IMR-90 (cell line): ENCODE measurements around the gene SH2D6. TPM values are rescaled to one million over a fixed set of nuclear protein-coding genes. Genes with fewer than 3 reads are reported as not detected.

Experiments
- ATAC-seq: fragments of 200-7000 bp; cut with Tn5 transposase; 2 replicates; pipeline ENCODE4 v1.9.1; 2020; ENCODE audit warnings: low read depth, mild to moderate bottlenecking, moderate library complexity
- BruUV-seq: library from RNA; stranded (reverse); fragments of 400-500 nt; replicated peaks from 2 replicates; lab custom pipeline; 2021; lab: Mats Ljungman, UMichigan
- CTCF ChIA-PET: fragments of 300-600 bp; formaldehyde crosslinking; extraction: SDS; loops from one replicate; lab custom pipeline; 2021; ENCODE audit warnings: antibody characterized with exemption; lab: Yijun Ruan, JAX
- POLR2A ChIA-PET: fragments of 300-600 bp; sonication (Branson Sonifier 250); formaldehyde crosslinking; loops from one replicate; lab custom pipeline; 2022; ENCODE audit warnings: antibody characterized with exemption; ENCODE audit not compliant: unreplicated experiment; lab: Charles Lee
- DNase-seq: peaks from one replicate; pipeline ENCODE4 v3.0.0; 2013
- H2AFZ ChIP-seq: replicated peaks from 2 replicates; pipeline ENCODE3; 2013; ENCODE audit warnings: low read length, mild to moderate bottlenecking; ENCODE audit not compliant: poor library complexity
- H2AK5ac ChIP-seq: 2 replicates; pipeline ENCODE4 v1.6.1; 2013; ENCODE audit warnings: low read depth, low read length, inconsistent platforms
- H2AK9ac ChIP-seq: replicated peaks from 2 replicates; pipeline ENCODE3; 2013; ENCODE audit warnings: mild to moderate bottlenecking, low read depth, low read length, moderate library complexity; ENCODE audit not compliant: poor library complexity
- H2BK120ac ChIP-seq: 2 replicates; pipeline ENCODE4 v1.6.1; 2013; ENCODE audit warnings: low read depth, low read length, inconsistent platforms
- H2BK15ac ChIP-seq: 3 replicates; pipeline ENCODE4 v1.6.1; 2013; ENCODE audit warnings: low read depth, low read length, inconsistent platforms
- H2BK20ac ChIP-seq: 2 replicates; pipeline ENCODE4 v1.6.1; 2013; ENCODE audit warnings: low read depth, mild to moderate bottlenecking, inconsistent platforms, low read length, moderate library complexity
- H2BK5ac ChIP-seq: 2 replicates; pipeline ENCODE4 v1.6.1; 2013; ENCODE audit warnings: mild to moderate bottlenecking, low read depth, low read length, inconsistent platforms; ENCODE audit not compliant: poor library complexity, severe bottlenecking
- H3K14ac ChIP-seq: replicated peaks from 2 replicates; pipeline ENCODE4 v1.6.1; 2013; ENCODE audit warnings: low read depth, low read length, inconsistent platforms
- H3K18ac ChIP-seq: 2 replicates; pipeline ENCODE4 v1.6.1; 2013; ENCODE audit warnings: low read depth, low read length, control low read depth
- H3K23ac ChIP-seq: 2 replicates; pipeline ENCODE4 v1.6.1; 2013; ENCODE audit warnings: low read depth, low read length, inconsistent platforms
- H3K27ac ChIP-seq: 2 replicates; pipeline ENCODE4 v1.5.1; 2013; ENCODE audit warnings: mild to moderate bottlenecking, control low read depth, low read length; ENCODE audit not compliant: insufficient read depth
- H3K27me3 ChIP-seq: 2 replicates; pipeline ENCODE4 v1.6.1; 2013; ENCODE audit warnings: low read length; ENCODE audit not compliant: control insufficient read depth, insufficient read depth
- H3K36me3 ChIP-seq: 2 replicates; pipeline ENCODE4 v1.6.1; 2013; ENCODE audit warnings: low read length, mixed read lengths; ENCODE audit not compliant: control insufficient read depth, insufficient read depth
- H3K4ac ChIP-seq: 2 replicates; pipeline ENCODE4 v1.6.1; 2013; ENCODE audit warnings: low read depth, low read length, inconsistent platforms
- H3K4me1 ChIP-seq: 2 replicates; pipeline ENCODE4 v1.6.1; 2013; ENCODE audit warnings: low read length, mixed read lengths; ENCODE audit not compliant: control insufficient read depth, insufficient read depth
- H3K4me2 ChIP-seq: 2 replicates; pipeline ENCODE4 v1.6.1; 2013; ENCODE audit warnings: low read depth, mild to moderate bottlenecking, control low read depth, low read length, moderate library complexity
- H3K4me3 ChIP-seq: 2 replicates; pipeline ENCODE4 v1.5.1; 2013; ENCODE audit warnings: low read depth, mild to moderate bottlenecking, control low read depth, low read length, moderate library complexity; ENCODE audit not compliant: insufficient read depth
- H3K56ac ChIP-seq: 2 replicates; pipeline ENCODE4 v1.6.1; 2013; ENCODE audit warnings: low read length, inconsistent platforms; ENCODE audit not compliant: insufficient read depth; ENCODE audit errors: extremely low read depth
- H3K79me1 ChIP-seq, 2 experiments: 2 replicates each; pipeline ENCODE4 v1.6.1; 2013; ENCODE audit warnings: low read length in 2 of 2, inconsistent platforms in 1 of 2, low read depth in 1 of 2
- H3K9ac ChIP-seq: 2 replicates; pipeline ENCODE4 v1.6.1; 2013; ENCODE audit warnings: low read depth, low read length, control low read depth
- H3K9me1 ChIP-seq: 2 replicates; pipeline ENCODE4 v1.6.1; 2013; ENCODE audit warnings: low read length, inconsistent platforms; ENCODE audit not compliant: insufficient read depth
- H3K9me3 ChIP-seq: 2 replicates; pipeline ENCODE4 v1.6.1; 2013; ENCODE audit warnings: low read length; ENCODE audit not compliant: control insufficient read depth, insufficient read depth
- H4K20me1 ChIP-seq: 2 replicates; pipeline ENCODE4 v1.6.1; 2013; ENCODE audit warnings: low read length, inconsistent platforms; ENCODE audit not compliant: insufficient read depth
- H4K5ac ChIP-seq: 2 replicates; pipeline ENCODE4 v1.6.1; 2013; ENCODE audit warnings: mild to moderate bottlenecking, low read depth, low read length, control low read depth
- H4K8ac ChIP-seq, 2 experiments: 2 replicates each; pipeline ENCODE4 v1.6.1; 2013; ENCODE audit warnings: low read depth in 2 of 2, low read length in 2 of 2, control low read depth in 1 of 2, inconsistent platforms in 1 of 2
- H4K91ac ChIP-seq: 2 replicates; pipeline ENCODE4 v1.6.1; 2013; ENCODE audit warnings: low read depth, low read length, inconsistent platforms; ENCODE audit not compliant: insufficient read depth
- NFE2L2 ChIP-seq: fragments of 150-350 bp; IDR thresholded peaks from 2 replicates; pipeline ENCODE4 v1.6.1; 2016; ENCODE audit warnings: low read depth, mild to moderate bottlenecking, low read length
- RAD21 ChIP-seq: IDR thresholded peaks from 2 replicates; pipeline ENCODE4 v1.6.1; 2012; ENCODE audit warnings: low read length, improper control_type of control experiment
- RCOR1 ChIP-seq: IDR thresholded peaks from 2 replicates; pipeline ENCODE4 v1.6.1; 2012; ENCODE audit warnings: mild to moderate bottlenecking, low read length, improper control_type of control experiment; ENCODE audit not compliant: insufficient replicate concordance
- WGBS, 2 experiments: methylation state at CpG; one replicate each; pipeline versions ENCODE4 v1.1.5 to v1.1.7; 2013; ENCODE audit warnings: missing lambda C conversion rate in 2 of 2; ENCODE audit not compliant: insufficient read length in 1 of 2; ENCODE audit errors: extremely low coverage in 2 of 2; 5-methylcytosine and 5-hydroxymethylcytosine counted together
- dilution Hi-C: fragments of 300-500 bp; cut with HindIII; formaldehyde crosslinking; loops from one replicate; pipeline ENCODE4 v1.14.3; 2018; ENCODE audit warnings: low sequenced_read_pairs; ENCODE audit not compliant: unreplicated experiment
- in situ Hi-C: fragments of 300-500 bp; cut with MboI; formaldehyde crosslinking; loops from 3 replicates; pipeline ENCODE4 v1.14.3; 2019; ENCODE audit warnings: low sequenced_read_pairs, inconsistent platforms, mixed read lengths
- intact Hi-C: fragments of 100-400 bp; cut with micrococcal nuclease; formaldehyde crosslinking; loops from 2 replicates; pipeline ENCODE4 v1.10.0; 2022
- polyA plus RNA-seq, 3 experiments: library from polyadenylated mRNA; depleted of rRNA; stranded (reverse); fragments of >200 nt; gene quantifications; 2 replicates each; pipeline ENCODE4 v1.2.3, GENCODE V29; 2012; ENCODE audit warnings: low replicate concordance in 1 of 3
- total RNA-seq: library from RNA; depleted of rRNA; stranded (reverse); fragments of >200 nt; gene quantifications from 2 replicates; pipeline ENCODE4 v1.2.3, GENCODE V29; 2012

Gene SH2D6
- total and polyA plus RNA-seq, 2 of the 4 experiments (the other 2 are of a cell fraction) = 0.32 to 0.36 TPM

- no peak overlapping the region for H3K4me3 ChIP-seq
- no peak overlapping the region for H3K27ac ChIP-seq
- no peak overlapping the region for H3K18ac ChIP-seq
- peaks cover 5% of the 10 kb centered on the region for H3K36me3 ChIP-seq
- no peaks in the 10 kb centered on the region for H3K27me3 ChIP-seq
- H2BK120ac ChIP-seq = no peak overlapping the region
- H3K23ac ChIP-seq = no peak overlapping the region
- no peak overlapping the region for H3K9ac ChIP-seq
- H3K4ac ChIP-seq = no peak overlapping the region
- H3K9me3 ChIP-seq = no peaks in the 10 kb centered on the region
- H3K9me1 ChIP-seq = no peaks in the 10 kb centered on the region; the same call in 1 of the 2 replicates
- H2BK5ac ChIP-seq = no peak overlapping the region
- 79% methylated on average over 5 of the region's 15 CpGs; no CpG with 5 or more reads in 1 of the 2 experiments for WGBS, 2 experiments
- H2BK20ac ChIP-seq = no peak overlapping the region
- H3K4me2 ChIP-seq = no peak overlapping the region
- no peak overlapping the region for H4K8ac ChIP-seq
- H4K20me1 ChIP-seq = no peaks in the 10 kb centered on the region
- H3K56ac ChIP-seq = no peak overlapping the region
- ATAC-seq = peak; percentile 30
- intact Hi-C loops = no loop called here
- 0 out of 2 replicates have a peak overlapping the region, but pooled peaks have one; percentile 22 for H3K14ac ChIP-seq
- H4K5ac ChIP-seq = no peak overlapping the region
- H3K79me1 ChIP-seq = peaks cover 9 to 33% of the 10 kb centered on the region in 2 experiments
- in situ Hi-C loops = no loop called here
- no peak overlapping the region for H2BK15ac ChIP-seq
- TF ChIP-seq RAD21 (no peak), NFE2L2 (no peak), RCOR1 (no peak)
- H2AK9ac ChIP-seq = no peak overlapping the region
- ChIA-PET CTCF (no interaction called here), POLR2A (no interaction called here)
- DNase-seq = peak; percentile 21
- H2AK5ac ChIP-seq = no peak overlapping the region
- BruUV-seq = no TSS peak
- no peak overlapping the region for H4K91ac ChIP-seq
- H2AFZ ChIP-seq = peak overlapping the region; percentile 77
- dilution Hi-C loops = no loop called here
- peaks cover 5% of the 10 kb centered on the region; the same call in 1 of the 2 replicates for H3K4me1 ChIP-seq
Observed at GRCh38 chr2:85405201-85406059, 13.1 kb upstream of the SH2D6 start.
